Astrocyte of the hippocampus (primary cell): Measurements from ENCODE around the gene SLC13A2.
A peak's percentile ranks its signal among the peaks of the same experiment; 100 is the strongest.

ENCODE experiments used
- DNase-seq: peaks from one replicate; pipeline ENCODE4 v3.0.0; 2011; ENCODE audit warnings: low read depth, low spot score

SLC13A2 gene

DNA sequence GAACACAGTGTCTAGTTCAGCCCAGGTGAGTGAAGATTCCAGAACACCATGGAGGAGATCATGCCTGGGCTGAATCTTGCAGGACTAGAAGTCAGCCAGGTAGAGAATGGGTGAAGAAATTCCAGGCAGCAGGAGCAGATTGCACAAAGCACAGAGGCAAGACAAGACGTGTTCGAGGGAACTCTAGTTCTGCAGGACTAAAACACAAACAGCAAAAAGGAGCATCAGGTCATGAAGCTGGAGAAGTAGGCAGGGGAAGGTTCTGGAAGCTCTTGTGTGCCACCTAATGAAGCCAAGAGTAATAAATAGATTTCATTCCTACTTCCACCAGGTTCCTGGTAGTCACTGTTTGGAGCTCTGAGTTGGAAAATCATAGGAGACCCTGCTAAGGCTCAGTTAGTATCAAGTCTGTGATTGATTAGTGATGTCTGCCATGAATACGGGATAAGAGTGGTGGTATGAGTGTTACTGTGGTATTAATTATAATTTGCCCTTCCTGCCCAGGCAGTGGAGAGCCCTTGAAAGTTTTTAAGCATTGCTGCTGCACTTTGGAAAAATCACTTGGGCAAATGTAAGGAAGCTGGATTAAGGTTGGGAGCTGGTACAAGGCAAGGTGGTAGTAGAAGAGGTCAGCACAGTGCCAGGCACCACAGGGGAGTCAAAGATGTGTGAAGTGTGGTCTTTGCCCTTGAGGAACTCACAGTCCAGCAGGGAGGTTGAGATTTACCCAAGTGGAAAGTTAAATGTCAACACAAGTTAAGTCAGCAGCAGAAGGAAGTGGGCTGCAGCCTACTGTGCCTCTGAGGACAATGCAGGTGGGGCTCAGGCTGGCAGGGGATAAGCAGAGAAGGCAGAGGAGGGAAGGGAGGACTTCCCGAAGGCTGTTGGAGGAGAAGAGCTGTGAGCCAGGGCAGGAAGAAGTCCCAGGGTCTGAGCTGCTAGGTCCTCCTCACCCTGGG, 19.2 kb downstream of the SLC13A2 start:
- DNase-seq, result peak; percentile 8

DNA sequence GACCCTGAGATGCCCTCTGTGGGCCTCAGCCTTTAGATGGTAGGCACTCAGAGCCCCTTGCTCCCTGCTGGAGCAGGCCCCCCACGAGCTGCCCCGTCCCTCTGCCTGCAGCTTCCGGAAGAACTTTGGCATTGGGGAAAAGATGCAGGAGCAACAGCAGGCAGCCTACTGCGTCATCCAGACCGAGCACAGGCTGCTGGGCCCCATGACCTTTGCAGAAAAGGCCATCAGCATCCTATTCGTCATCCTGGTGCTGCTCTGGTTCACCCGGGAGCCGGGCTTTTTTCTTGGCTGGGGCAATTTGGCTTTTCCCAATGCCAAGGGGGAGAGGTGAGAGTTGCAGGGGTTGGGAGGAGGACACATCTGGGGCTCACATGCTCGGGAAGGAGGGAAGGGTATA, 20.0 kb downstream of the SLC13A2 start:
- DNase-seq, result no peak

DNA sequence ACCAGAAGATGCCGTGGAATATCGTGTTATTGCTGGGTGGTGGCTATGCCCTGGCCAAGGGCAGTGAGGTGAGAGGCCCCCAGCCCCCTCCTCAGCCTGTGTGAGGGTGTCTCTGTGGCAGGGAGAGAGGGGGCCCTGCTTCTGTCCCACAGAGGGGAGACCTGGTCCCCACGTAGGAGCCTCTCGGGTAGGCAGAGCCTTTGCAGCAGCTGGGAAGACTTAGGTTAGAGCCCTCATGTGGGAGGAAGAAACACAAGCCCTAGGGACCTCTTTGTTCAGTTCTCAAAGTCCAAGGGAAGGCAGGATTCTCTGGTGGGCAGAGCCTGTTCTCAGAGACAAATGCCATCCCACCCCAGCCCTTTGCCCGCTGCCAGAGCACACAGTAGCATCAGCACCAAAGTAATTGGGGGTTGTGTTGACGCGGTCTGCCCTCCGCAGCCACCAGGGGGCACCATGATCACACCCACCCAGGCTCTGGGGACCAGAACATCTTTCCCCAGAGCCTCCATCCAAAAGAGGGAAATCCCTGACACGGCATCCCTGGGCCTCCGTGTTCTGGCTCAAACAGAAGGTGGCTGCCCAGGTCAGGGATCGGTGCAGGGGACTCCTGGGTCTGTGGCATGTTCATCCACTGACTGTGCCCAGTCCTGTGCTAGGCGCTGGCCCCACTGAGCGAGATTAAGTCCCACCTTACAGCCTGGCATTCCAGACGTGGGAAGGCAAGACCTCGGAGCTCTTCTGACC, 21.2 kb downstream of the SLC13A2 start:
- peak; percentile 86 for DNase-seq

GRCh38 chr17:28495635-28496034, 22.2 kb downstream of the SLC13A2 start:
- DNase-seq, result no peak

DNA sequence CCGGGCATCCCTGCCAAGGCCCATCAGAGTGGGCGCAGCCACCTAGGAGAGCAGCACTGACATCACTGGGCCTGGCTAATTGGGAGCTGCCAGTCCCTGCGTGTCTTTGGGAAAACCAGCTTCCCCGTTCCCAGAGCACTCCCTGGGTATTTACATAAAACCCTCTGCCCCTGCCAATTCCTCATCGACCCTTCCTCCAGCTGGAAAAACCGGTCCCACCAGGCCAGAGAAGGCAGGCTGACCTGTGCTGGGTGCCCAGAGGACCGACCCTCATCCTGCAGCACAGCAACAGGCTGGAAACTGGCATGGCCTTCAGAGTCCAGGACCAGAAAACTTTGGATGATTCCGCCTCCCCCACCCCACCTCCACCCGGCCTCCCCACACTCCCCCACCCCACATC, 24.5 kb downstream of the SLC13A2 start:
- DNase-seq, result no peak

DNA sequence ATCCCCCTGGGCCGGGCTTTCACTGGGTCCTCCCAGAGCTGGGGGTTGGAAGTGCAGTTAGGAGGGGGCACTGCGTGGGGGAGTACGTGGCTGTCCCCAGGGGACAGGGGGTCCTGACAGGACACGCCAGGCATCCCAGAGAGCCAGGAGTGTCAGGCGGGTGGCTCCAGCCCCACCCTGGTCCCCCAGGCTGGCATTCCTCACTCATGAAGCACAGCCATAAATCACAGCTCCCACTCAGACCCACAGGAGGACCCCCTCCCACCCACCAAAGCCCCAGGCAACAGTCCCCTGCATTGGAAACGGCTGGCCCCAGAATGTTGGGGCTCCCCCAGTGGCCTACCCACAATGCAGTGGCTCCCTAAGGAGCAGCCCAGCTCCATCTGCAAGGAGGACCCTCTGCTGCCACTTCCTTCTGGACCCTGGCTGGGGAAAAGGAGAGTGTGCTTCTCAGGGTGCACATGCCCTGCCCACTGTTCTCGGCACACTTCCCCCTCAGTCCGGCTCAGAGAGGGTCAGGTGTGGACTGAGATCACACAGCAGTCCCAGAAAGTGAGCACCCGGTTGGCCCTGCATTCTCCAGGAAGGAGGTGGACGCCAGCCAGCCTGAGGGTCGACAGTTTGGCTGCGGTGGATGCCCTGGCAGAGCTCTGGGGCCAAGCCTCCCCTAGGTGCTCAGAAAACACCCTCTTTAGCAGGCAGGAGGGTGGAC, 25.4 kb downstream of the SLC13A2 start:
- DNase-seq, result no peak

DNA sequence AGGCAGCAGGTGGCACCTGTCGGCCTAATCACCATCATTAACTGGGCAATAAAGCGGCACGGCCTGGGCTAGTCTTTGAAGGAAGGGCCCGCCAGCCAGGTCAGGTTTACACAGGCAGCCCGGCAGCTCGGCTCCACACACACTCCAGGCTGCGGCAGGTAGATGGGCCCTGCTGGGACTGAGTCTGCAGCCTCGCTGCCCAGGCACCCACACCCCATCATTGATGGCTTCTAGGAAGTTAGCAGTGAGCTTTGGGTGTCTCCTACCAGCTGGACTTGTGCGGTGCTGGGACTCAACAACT, 25.9 kb downstream of the SLC13A2 start:
- no peak for DNase-seq

GRCh38 chr17:28499684-28500357, 26.4 kb downstream of the SLC13A2 start:
- no peak for DNase-seq

- no peak for DNase-seq
Measured at GRCh38 chr17:28500712-28501379, 27.4 kb downstream of the SLC13A2 start.

DNA sequence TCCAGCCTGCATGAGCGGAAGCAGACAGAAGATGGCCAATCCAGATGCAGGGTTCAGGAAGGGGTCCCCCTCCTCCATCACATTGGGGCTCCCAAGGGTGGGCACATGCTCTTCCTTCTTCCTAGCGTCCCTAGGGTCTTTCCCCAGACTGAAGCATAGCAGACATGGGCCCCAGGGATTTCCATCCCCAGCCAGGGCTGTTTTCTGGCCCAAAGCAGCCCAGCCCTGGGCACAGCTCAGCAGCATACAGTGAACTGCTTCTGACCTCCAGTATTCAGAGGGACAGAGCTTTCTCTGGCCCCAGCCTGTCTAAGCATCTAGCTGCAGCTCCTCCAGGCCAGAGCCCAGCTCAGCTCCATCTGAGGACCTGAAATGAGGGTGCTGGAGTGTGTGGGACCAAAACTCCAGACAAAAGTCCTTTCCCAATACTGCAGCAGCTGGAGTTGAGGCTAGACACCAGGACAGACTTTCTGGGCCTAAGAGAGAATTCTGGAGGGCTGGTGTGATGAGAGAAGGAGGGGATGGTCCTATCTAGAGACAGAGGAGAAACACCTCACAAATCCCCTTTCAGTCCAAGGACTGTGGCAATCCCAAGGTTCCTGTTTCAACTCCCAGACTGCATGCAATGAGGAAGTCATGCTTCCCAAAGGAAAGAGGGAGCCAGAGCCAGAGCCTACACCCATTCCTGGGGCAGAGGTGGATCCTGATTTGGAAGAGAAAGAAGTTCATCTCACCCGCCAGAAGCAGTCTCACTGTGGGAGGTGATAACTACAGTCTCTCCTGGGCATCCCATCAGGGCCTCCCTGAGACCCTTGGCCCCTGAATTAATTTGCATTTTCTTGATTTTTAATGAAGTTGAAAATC, 28.2 kb downstream of the SLC13A2 start:
- no peak for DNase-seq

DNA sequence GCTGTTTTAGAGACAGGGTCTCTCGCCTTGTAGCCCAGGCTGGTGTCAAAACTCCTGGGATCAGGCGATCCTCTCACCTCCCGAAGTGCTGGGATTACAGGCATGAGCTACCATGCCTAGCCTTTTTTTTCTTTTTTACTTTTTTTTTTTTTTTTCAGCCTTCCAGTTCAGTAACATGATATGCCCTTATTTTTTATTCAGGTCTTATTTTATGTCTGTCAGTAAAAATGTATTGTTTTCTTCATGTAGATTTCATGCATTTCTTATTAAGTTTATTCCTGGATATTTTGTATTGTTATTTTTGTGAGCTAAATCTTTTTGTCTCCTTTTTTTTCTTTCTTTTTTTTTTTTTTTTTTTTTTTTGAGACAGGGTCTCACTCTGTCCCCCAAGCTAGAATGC, 30.0 kb downstream of the SLC13A2 start:
- DNase-seq, result no peak

- no peak for DNase-seq
Measured at GRCh38 chr17:28505986-28506665, 32.7 kb downstream of the SLC13A2 start, which contains the start of gene FOXN1. Gene FOXN1, plus strand, starts transcription at chr17:28506348. Its CDS starts 17,622 bp downstream, at chr17:28523970.

GRCh38 chr17:28506763-28507487, 33.5 kb downstream of the SLC13A2 start:
- no peak for DNase-seq

DNA sequence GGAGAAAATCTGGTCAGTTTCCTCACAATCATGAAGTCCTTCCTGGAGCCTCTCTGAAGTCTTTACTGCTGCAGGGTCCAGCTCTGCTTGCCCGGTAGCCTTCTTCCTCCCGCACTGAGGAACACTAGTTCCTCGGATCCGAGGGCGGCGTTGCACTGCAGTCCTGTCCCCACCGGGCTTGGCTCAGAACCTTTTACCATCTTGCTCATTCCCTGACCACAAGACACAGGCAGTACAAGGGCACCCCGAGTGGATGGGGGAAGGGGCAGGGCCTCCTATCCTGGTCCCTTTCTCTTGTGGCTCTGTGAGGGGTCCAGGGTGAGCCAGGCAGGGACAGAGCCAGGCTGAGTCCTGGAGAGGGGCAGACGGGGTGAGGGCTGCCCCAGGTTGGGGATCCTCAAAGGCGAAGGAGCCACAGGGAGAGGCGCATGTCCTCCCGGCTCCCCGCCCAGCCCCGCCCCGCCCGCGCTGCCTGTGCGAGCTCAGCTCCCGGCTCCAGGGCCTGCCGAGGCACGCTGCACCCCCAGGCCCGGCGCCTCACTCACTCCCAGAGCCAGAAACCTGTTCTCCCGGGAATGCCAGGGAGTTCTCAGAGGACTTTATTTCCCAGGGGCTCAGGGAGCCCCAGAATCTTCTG, 34.2 kb downstream of the SLC13A2 start:
- peak; percentile 10 for DNase-seq

DNA sequence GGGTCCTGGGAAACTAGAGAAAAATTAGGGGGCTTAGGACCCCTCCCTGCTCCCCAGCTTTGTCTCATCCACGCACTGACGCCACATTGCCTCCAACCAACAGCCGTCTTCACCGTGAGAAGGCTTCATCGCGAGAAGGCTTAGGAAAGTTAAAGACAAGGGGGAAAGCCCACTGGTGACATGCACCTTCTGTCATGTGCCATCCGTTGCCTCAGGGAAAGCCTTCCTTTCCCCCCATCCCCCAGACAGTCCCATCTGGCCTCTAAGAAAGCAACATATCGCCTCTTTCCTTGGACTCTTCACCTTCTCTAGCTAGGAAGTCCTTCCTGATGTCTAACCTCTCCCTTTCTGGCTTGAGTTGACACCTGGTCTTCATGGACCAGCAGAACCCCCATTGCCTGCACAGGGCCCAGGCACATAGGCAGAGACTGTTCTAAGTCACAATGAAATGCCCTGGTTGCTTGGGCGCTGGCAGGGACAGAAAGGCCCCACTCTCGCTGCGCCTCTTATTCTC, 34.8 kb downstream of the SLC13A2 start:
- DNase-seq, result no peak

DNA sequence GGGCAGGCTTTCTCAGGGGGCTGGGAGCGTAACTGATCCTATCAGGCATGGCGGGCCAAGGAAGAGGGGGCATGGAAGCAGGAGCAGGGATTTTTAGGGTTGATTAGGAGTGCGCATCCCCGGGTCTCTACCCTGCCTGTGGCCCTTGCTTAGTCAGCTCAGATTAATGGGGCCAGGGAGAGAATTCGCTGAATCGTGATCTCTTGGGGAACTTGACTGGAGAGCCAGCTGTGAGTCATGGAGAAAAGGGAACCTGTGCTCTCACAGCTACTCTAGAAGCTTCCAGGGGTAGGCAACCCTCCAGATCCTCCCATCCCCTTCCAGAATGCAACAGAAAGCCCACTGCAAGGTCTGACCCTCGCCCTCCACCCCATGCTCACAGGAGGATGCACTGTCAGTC, 36.3 kb downstream of the SLC13A2 start:
- DNase-seq, result no peak

DNA sequence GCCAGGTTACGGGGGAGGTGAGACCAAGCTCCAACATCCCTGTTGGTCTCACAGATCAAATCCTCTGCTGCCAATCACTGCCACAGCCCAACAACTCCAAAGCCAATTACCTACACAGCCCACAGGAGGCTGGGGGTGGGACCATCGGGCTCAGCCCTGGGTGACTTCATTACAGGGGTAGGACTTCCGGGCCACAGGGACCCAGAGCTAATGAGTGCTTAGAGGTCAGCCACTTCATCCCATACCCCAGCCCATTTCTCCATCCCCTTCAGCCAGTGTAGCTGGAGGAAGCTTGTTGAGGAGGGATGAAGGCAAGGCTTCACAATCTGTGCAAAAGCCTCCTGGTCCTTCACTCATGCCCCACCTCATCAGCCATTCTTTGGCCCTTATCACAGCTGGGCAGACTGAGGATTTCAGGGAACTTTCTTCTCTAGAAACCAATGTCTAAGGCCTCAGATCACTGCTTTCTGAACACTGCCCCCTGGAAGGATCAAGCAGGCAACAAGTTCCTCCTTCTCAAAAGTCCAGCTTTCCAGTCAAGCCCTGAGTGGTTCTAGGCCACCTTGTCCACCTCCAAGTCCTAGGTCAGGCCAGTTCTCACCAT, 38.5 kb downstream of the SLC13A2 start:
- DNase-seq, result no peak

GRCh38 chr17:28513476-28513875, 40.0 kb downstream of the SLC13A2 start:
- no peak for DNase-seq
